SK-N-SH (cell line): Measurements from ENCODE around the gene ADIPOR2. TPM values are rescaled to one million over a fixed set of nuclear protein-coding genes. Genes with fewer than 3 reads are reported as not detected.

ENCODE experiments used
- CTCF ChIA-PET: fragments of 300-600, 350-600 bp; formaldehyde crosslinking; extraction: SDS; loops from one replicate; lab custom pipeline; 2021; lab: Yijun Ruan, JAX
- POLR2A ChIA-PET: fragments of 350-600 bp; sonication (Branson Sonifier 250); formaldehyde crosslinking; extraction: SDS; loops from one replicate; lab custom pipeline; 2020; ENCODE audit warnings: antibody characterized with exemption, inconsistent platforms; lab: Yijun Ruan, JAX
- DNase-seq: peaks from one replicate; pipeline ENCODE4 v3.0.0; 2012
- H2AFZ ChIP-seq: fragments of 200-600 bp; sonication (generic); 2 replicates; pipeline ENCODE4 v1.8.1; 2016; ENCODE audit warnings: antibody characterized with exemption, mild to moderate bottlenecking, low read depth
- H3F3A ChIP-seq: fragments of 200-600 bp; sonication (generic); replicated peaks from 2 replicates; pipeline ENCODE3; 2016; ENCODE audit warnings: antibody characterized with exemption, mild to moderate bottlenecking; ENCODE audit not compliant: insufficient read depth
- H3K27ac ChIP-seq, 2 experiments: fragments of 200-500 bp in 1 of 2; fragments of 200-600 bp in 1 of 2; sonication (Bioruptor generic) in 1 of 2; sonication (generic), shearing (Covaris generic) in 1 of 2; 2 replicates each; pipeline versions ENCODE4 v1.5.1 to v1.6.1; 2014 to 2016; ENCODE audit warnings: low read depth in 2 of 2, inconsistent platforms in 1 of 2, low read length in 1 of 2, mild to moderate bottlenecking in 1 of 2, mixed read lengths in 1 of 2
- H3K27me3 ChIP-seq: fragments of 200-600 bp; sonication (generic), shearing (Covaris generic); 2 replicates; pipeline ENCODE4 v1.6.1; 2016; ENCODE audit warnings: mixed run types; ENCODE audit not compliant: insufficient read depth
- H3K36me3 ChIP-seq, 2 experiments: fragments of 200-500 bp in 1 of 2; fragments of 200-600 bp in 1 of 2; sonication (Bioruptor generic) in 1 of 2; sonication (generic) in 1 of 2; replicated peaks in 1 of 2; 2 replicates each; pipeline versions ENCODE3 to v1.5.1; 2014 to 2016; ENCODE audit warnings: low read length in 1 of 2, mild to moderate bottlenecking in 1 of 2; ENCODE audit not compliant: insufficient read depth in 2 of 2, control insufficient read depth in 1 of 2
- H3K4me1 ChIP-seq, 2 experiments: fragments of 200-500 bp in 1 of 2; fragments of 200-600 bp in 1 of 2; sonication (Bioruptor generic) in 1 of 2; sonication (generic), shearing (Covaris generic) in 1 of 2; 2 replicates each; pipeline versions ENCODE4 v1.5.1 to v1.6.1; 2014 to 2016; ENCODE audit warnings: low read depth in 1 of 2, low read length in 1 of 2, mixed run types in 1 of 2; ENCODE audit not compliant: insufficient read depth in 2 of 2, control insufficient read depth in 1 of 2
- H3K4me2 ChIP-seq: fragments of 200-600 bp; sonication (generic), shearing (Covaris generic); 2 replicates; pipeline ENCODE4 v1.6.1; 2017; ENCODE audit warnings: mixed run types
- H3K4me3 ChIP-seq, 2 experiments: fragments of 200-500 bp in 1 of 2; fragments of 200-600 bp in 1 of 2; sonication (Bioruptor generic) in 1 of 2; sonication (generic), shearing (Covaris generic) in 1 of 2; 2 replicates each; pipeline versions ENCODE4 v1.5.1 to v1.8.1; 2014 to 2016; ENCODE audit warnings: low read depth in 2 of 2, inconsistent platforms in 1 of 2, low read length in 1 of 2, mild to moderate bottlenecking in 1 of 2, mixed read lengths in 1 of 2, moderate library complexity in 1 of 2
- H3K79me2 ChIP-seq: fragments of 200-600 bp; sonication (generic); 2 replicates; pipeline ENCODE4 v1.8.1; 2017; ENCODE audit warnings: mild to moderate bottlenecking; ENCODE audit not compliant: insufficient read depth
- H3K9ac ChIP-seq: fragments of 200-600 bp; sonication (generic); 2 replicates; pipeline ENCODE4 v1.6.1; 2017; ENCODE audit warnings: mixed run types
- H3K9me2 ChIP-seq: fragments of 200-600 bp; sonication (generic); 2 replicates; pipeline ENCODE4 v1.6.1; 2017; ENCODE audit warnings: mixed run types
- H3K9me3 ChIP-seq: fragments of 200-600 bp; sonication (generic); 2 replicates; pipeline ENCODE4 v1.6.1; 2017; ENCODE audit warnings: mixed run types, mild to moderate bottlenecking, moderate library complexity
- H4K20me1 ChIP-seq: fragments of 200-600 bp; sonication (generic); 2 replicates; pipeline ENCODE4 v1.6.1; 2017; ENCODE audit warnings: mild to moderate bottlenecking, mixed run types; ENCODE audit not compliant: insufficient read depth
- FOXJ3 ChIP-seq: sonication (generic); formaldehyde crosslinking; IDR thresholded peaks from 2 replicates; pipeline ENCODE4 v1.5.1; 2020; ENCODE audit warnings: mild to moderate bottlenecking, missing genetic modification reagents
- FOXM1 ChIP-seq: IDR thresholded peaks from 2 replicates; pipeline ENCODE4 v1.4.0; 2012; ENCODE audit warnings: low read depth, mild to moderate bottlenecking
- JUND ChIP-seq: IDR thresholded peaks from 2 replicates; pipeline ENCODE4 v1.4.0; 2012
- MEF2A ChIP-seq: IDR thresholded peaks from 2 replicates; pipeline ENCODE4 v1.4.0; 2012; ENCODE audit warnings: low read depth, borderline replicate concordance
- NFIC ChIP-seq: IDR thresholded peaks from 2 replicates; pipeline ENCODE4 v1.4.0; 2012; ENCODE audit warnings: borderline replicate concordance
- NRF1 ChIP-seq: IDR thresholded peaks from 2 replicates; pipeline ENCODE4 v1.6.1; 2012; ENCODE audit warnings: low read depth, mild to moderate bottlenecking, low read length
- RAD21 ChIP-seq: IDR thresholded peaks from 2 replicates; pipeline ENCODE4 v1.6.1; 2012; ENCODE audit warnings: mild to moderate bottlenecking, low read length
- RCOR1 ChIP-seq: fragments of 150-350 bp; IDR thresholded peaks from 2 replicates; pipeline ENCODE4 v1.6.1; 2017; ENCODE audit warnings: antibody characterized with exemption, low read length
- RFX5 ChIP-seq: IDR thresholded peaks from 2 replicates; pipeline ENCODE4 v1.6.1; 2012; ENCODE audit warnings: mild to moderate bottlenecking, improper control_type of control experiment, low read length
- RXRA ChIP-seq: IDR thresholded peaks from 2 replicates; pipeline ENCODE4 v1.4.0; 2012; ENCODE audit warnings: low read depth, mild to moderate bottlenecking, borderline replicate concordance
- SMC3 ChIP-seq: IDR thresholded peaks from 2 replicates; pipeline ENCODE4 v1.6.1; 2012; ENCODE audit warnings: low read depth, low read length, improper control_type of control experiment
- TAF1 ChIP-seq: IDR thresholded peaks from 2 replicates; pipeline ENCODE4 v1.6.1; 2012; ENCODE audit warnings: low read depth, mild to moderate bottlenecking, low read length, moderate library complexity, borderline replicate concordance
- USF1 ChIP-seq: IDR thresholded peaks from 2 replicates; pipeline ENCODE4 v1.4.0; 2012; ENCODE audit warnings: low read depth, borderline replicate concordance
- USF2 ChIP-seq: fragments of 150-350 bp; IDR thresholded peaks from 2 replicates; pipeline ENCODE4 v1.6.1; 2017; ENCODE audit warnings: antibody characterized with exemption, low read length, low read depth, borderline replicate concordance
- WGBS: methylation state at CpG from one replicate; pipeline ENCODE4 v1.1.6; 2017; ENCODE audit warnings: low lambda C conversion rate; 5-methylcytosine and 5-hydroxymethylcytosine counted together
- polyA plus RNA-seq, 3 experiments: library from polyadenylated mRNA; depleted of rRNA; stranded (reverse); fragments of >200 nt; gene quantifications; 2 replicates each; pipeline ENCODE4 v1.2.3, GENCODE V29; 2012
- TF ChIP-seq, protein P1 (sequence below): IDR thresholded peaks from 2 replicates; pipeline ENCODE4; 2012
- TF ChIP-seq, protein P2 (sequence below): IDR thresholded peaks from 2 replicates; pipeline ENCODE4 v1.4.0; 2012; ENCODE audit warnings: low read depth
- TF ChIP-seq, protein P3 (sequence below): IDR thresholded peaks from 2 replicates; pipeline ENCODE4 v1.6.1; 2012; ENCODE audit warnings: mild to moderate bottlenecking, low read depth, low read length, moderate library complexity
- TF ChIP-seq, protein P4 (sequence below): fragments of 150-350 bp; IDR thresholded peaks from 2 replicates; pipeline ENCODE4 v1.6.1; 2016; ENCODE audit warnings: mild to moderate bottlenecking, low read depth, low read length

The ADIPOR2 gene
- polyA plus RNA-seq, 1 of the 3 experiments (the other 2 are of a cell fraction) = 17.1 TPM

GRCh38 chr12:1820896-1821291, 130.0 kb downstream of the ADIPOR2 start:
- no peaks in the 10 kb centered on the region for H3K79me2 ChIP-seq
- DNase-seq = no peak
- H3K4me3 ChIP-seq = no peak overlapping the region
- no peak overlapping the region for H3K9ac ChIP-seq
- POLR2A ChIA-PET = no interaction called here
- CTCF ChIA-PET = interaction anchor here (1.5 to 3.4 kb wide), 3 partner anchors 8 to 119 kb away, joined by 4 to 18 read pairs (median 5); no protein-coding TSS in a partner anchor
- H3K27ac ChIP-seq = no peak overlapping the region
- 49% methylated on average over 11 of the region's 11 CpGs for WGBS
- no peaks in the 10 kb centered on the region for H3K36me3 ChIP-seq
- H2AFZ ChIP-seq = no peak overlapping the region
- H3K4me2 ChIP-seq = no peak overlapping the region
- peaks cover 0 to 58% of the 10 kb centered on the region in 2 experiments; a peak in 1 of 4 replicates for H3K4me1 ChIP-seq
- H3K9me3 ChIP-seq = no peaks in the 10 kb centered on the region
- TF ChIP-seq, protein P1, sequence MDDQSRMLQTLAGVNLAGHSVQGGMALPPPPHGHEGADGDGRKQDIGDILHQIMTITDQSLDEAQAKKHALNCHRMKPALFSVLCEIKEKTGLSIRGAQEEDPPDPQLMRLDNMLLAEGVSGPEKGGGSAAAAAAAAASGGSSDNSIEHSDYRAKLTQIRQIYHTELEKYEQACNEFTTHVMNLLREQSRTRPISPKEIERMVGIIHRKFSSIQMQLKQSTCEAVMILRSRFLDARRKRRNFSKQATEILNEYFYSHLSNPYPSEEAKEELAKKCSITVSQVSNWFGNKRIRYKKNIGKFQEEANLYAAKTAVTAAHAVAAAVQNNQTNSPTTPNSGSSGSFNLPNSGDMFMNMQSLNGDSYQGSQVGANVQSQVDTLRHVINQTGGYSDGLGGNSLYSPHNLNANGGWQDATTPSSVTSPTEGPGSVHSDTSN = no peak
- TF ChIP-seq SMC3 (no peak), NRF1 (no peak), USF1 (no peak)
- TF ChIP-seq, protein P2, sequence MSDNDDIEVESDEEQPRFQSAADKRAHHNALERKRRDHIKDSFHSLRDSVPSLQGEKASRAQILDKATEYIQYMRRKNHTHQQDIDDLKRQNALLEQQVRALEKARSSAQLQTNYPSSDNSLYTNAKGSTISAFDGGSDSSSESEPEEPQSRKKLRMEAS = no peak
- TF ChIP-seq, protein P3, sequence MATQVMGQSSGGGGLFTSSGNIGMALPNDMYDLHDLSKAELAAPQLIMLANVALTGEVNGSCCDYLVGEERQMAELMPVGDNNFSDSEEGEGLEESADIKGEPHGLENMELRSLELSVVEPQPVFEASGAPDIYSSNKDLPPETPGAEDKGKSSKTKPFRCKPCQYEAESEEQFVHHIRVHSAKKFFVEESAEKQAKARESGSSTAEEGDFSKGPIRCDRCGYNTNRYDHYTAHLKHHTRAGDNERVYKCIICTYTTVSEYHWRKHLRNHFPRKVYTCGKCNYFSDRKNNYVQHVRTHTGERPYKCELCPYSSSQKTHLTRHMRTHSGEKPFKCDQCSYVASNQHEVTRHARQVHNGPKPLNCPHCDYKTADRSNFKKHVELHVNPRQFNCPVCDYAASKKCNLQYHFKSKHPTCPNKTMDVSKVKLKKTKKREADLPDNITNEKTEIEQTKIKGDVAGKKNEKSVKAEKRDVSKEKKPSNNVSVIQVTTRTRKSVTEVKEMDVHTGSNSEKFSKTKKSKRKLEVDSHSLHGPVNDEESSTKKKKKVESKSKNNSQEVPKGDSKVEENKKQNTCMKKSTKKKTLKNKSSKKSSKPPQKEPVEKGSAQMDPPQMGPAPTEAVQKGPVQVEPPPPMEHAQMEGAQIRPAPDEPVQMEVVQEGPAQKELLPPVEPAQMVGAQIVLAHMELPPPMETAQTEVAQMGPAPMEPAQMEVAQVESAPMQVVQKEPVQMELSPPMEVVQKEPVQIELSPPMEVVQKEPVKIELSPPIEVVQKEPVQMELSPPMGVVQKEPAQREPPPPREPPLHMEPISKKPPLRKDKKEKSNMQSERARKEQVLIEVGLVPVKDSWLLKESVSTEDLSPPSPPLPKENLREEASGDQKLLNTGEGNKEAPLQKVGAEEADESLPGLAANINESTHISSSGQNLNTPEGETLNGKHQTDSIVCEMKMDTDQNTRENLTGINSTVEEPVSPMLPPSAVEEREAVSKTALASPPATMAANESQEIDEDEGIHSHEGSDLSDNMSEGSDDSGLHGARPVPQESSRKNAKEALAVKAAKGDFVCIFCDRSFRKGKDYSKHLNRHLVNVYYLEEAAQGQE = no peak
- peaks cover 25% of the 10 kb centered on the region; the same call in 1 of the 2 replicates for H3K27me3 ChIP-seq
- no peaks in the 10 kb centered on the region for H3F3A ChIP-seq
- H3K9me2 ChIP-seq = no peaks in the 10 kb centered on the region
- no peaks in the 10 kb centered on the region for H4K20me1 ChIP-seq

DNA sequence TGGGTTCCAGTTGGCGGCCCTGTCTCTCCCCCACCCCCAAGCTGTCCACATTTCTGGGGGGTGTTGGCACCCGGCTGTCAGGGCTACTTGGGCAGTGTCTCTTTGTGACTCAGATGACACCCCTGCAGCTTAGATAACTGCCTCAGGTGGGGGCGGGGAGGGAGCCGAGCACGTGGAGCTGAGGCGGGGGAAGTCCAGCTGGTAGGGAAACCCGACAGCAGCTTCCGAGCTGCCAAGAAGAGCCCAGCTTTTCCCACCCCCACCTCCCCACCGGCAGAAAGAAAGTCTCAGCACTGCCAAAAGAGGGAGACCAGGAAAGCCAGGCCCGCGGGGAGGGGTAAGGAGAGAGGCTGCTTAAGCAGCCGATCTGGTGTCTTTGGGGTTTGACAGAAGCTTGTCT, 130.9 kb downstream of the ADIPOR2 start:
- no peaks in the 10 kb centered on the region for H3F3A ChIP-seq
- no peak overlapping the region for H2AFZ ChIP-seq
- DNase-seq = no peak
- no peak overlapping the region for H3K9ac ChIP-seq
- CTCF ChIA-PET = interaction anchor here (3.4 kb wide), 1 partner anchor 118 kb away, joined by 18 read pairs; no protein-coding TSS in a partner anchor
- H3K4me1 ChIP-seq = peaks cover 0 to 54% of the 10 kb centered on the region in 2 experiments; a peak in 1 of 4 replicates
- POLR2A ChIA-PET = no interaction called here
- H3K4me2 ChIP-seq = no peak overlapping the region
- H3K27ac ChIP-seq = no peak overlapping the region
- no peaks in the 10 kb centered on the region for H3K9me2 ChIP-seq
- H3K27me3 ChIP-seq = peaks cover 25% of the 10 kb centered on the region; the same call in 1 of the 2 replicates
- no peaks in the 10 kb centered on the region for H4K20me1 ChIP-seq
- no peaks in the 10 kb centered on the region for H3K79me2 ChIP-seq
- TF ChIP-seq TAF1 = no peak
- TF ChIP-seq SMC3 = no peak
- no peak for TF ChIP-seq JUND
- no peak for TF ChIP-seq NFIC
- no peak for TF ChIP-seq RCOR1
- TF ChIP-seq FOXM1 = no peak
- no peak for TF ChIP-seq USF1
- TF ChIP-seq, protein P4, sequence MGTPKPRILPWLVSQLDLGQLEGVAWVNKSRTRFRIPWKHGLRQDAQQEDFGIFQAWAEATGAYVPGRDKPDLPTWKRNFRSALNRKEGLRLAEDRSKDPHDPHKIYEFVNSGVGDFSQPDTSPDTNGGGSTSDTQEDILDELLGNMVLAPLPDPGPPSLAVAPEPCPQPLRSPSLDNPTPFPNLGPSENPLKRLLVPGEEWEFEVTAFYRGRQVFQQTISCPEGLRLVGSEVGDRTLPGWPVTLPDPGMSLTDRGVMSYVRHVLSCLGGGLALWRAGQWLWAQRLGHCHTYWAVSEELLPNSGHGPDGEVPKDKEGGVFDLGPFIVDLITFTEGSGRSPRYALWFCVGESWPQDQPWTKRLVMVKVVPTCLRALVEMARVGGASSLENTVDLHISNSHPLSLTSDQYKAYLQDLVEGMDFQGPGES = no peak
- TF ChIP-seq MEF2A = no peak
- TF ChIP-seq RAD21 = no peak
- no peak for TF ChIP-seq RFX5
- no peak for TF ChIP-seq RXRA
- no peak for TF ChIP-seq FOXJ3 (CRISPR knock-in tag)
- TF ChIP-seq USF2 = no peak
- 60% methylated on average over 11 of the region's 12 CpGs for WGBS
- H3K4me3 ChIP-seq = no peak overlapping the region
- H3K36me3 ChIP-seq = no peaks in the 10 kb centered on the region
- no peaks in the 10 kb centered on the region for H3K9me3 ChIP-seq
